Measurements from ENCODE around the gene THG1L.

Gene THG1L

GRCh38 chr5:157761690-157762621 lies 30.7 kb downstream of the THG1L start:
- no peak for DNase-seq

- no peak for DNase-seq
These were observed 33.3 kb downstream of the THG1L start for GRCh38 chr5:157764531-157764930.

- DNase-seq, result no peak
These were observed 35.2 kb downstream of the THG1L start for GRCh38 chr5:157766442-157766841.

- no peak for DNase-seq
These were observed 35.7 kb downstream of the THG1L start for GRCh38 chr5:157766902-157767301.

- no peak for DNase-seq
These were observed 36.5 kb downstream of the THG1L start for GRCh38 chr5:157767689-157768088.

GRCh38 chr5:157770665-157771064 lies 39.4 kb downstream of the THG1L start:
- DNase-seq, result no peak

GRCh38 chr5:157772127-157772526 lies 40.9 kb downstream of the THG1L start:
- DNase-seq, result peak; percentile 24

GRCh38 chr5:157778121-157778805 lies 47.0 kb downstream of the THG1L start:
- DNase-seq, result no peak

GRCh38 chr5:157779221-157779620 lies 48.0 kb downstream of the THG1L start:
- no peak for DNase-seq

- DNase-seq, result no peak
These were observed 54.6 kb downstream of the THG1L start for GRCh38 chr5:157785801-157786200.

Measured in activated naive CD4-positive, alpha-beta T cell treated with Interleukin-2 at 50 U/mL for 16 hours (primary cell).